Effector memory CD8-positive, alpha-beta T cell (primary cell): ENCODE measurements around the gene PEX10.

Experiments
- ATAC-seq: fragments of 150-1000 bp; cut with Tn5 transposase; replicated peaks from 2 replicates; pipeline ENCODE4 v1.10.0; 2021; ENCODE audit warnings: mild to moderate bottlenecking, moderate library complexity
- DNase-seq, 3 experiments: peaks; one replicate each; pipeline ENCODE4 v3.0.0; 2021
- H3K27ac Mint-ChIP-seq, 2 donors: one replicate each; pipeline ENCODE4 v1.8.0; 2022; ENCODE audit warnings: mild to moderate bottlenecking in 2 of 2, mixed read lengths in 2 of 2, moderate library complexity in 2 of 2
- H3K27me3 Mint-ChIP-seq, 2 donors: one replicate each; pipeline ENCODE4 v1.8.0; 2022; ENCODE audit warnings: mixed read lengths in 2 of 2
- H3K36me3 Mint-ChIP-seq: one replicate; pipeline ENCODE4 v1.8.0; 2022; ENCODE audit warnings: mild to moderate bottlenecking, moderate library complexity, mixed read lengths; ENCODE audit not compliant: insufficient read depth
- H3K4me1 Mint-ChIP-seq, 2 donors: one replicate each; pipeline ENCODE4 v1.8.0; 2022; ENCODE audit warnings: low read depth in 2 of 2, mixed read lengths in 2 of 2
- H3K4me3 Mint-ChIP-seq, 2 donors: one replicate each; pipeline ENCODE4 v1.8.0; 2022; ENCODE audit warnings: mild to moderate bottlenecking in 2 of 2, mixed read lengths in 2 of 2, moderate library complexity in 2 of 2
- H3K9me3 Mint-ChIP-seq, 2 donors: one replicate each; pipeline ENCODE4 v1.8.0; 2022; ENCODE audit warnings: mixed read lengths in 2 of 2

The PEX10 gene

GRCh38 chr1:2427051-2427450 is 14.7 kb upstream of the PEX10 start:
- Mint-ChIP-seq H3K27me3 (no peaks in the 10 kb centered on the region), H3K36me3 (no peaks in the 10 kb centered on the region), H3K4me3 (no peak overlapping the region), H3K27ac (no peak overlapping the region), H3K9me3 (no peaks in the 10 kb centered on the region), H3K4me1 (peaks cover 4 to 5% of the 10 kb centered on the region in 2 donors)
- DNase-seq (no peak), ATAC-seq (no peak)

- Mint-ChIP-seq H3K36me3 (no peaks in the 10 kb centered on the region), H3K9me3 (no peaks in the 10 kb centered on the region), H3K4me3 (no peak overlapping the region), H3K4me1 (peaks cover 4 to 5% of the 10 kb centered on the region in 2 donors), H3K27ac (no peak overlapping the region), H3K27me3 (no peaks in the 10 kb centered on the region)
- no peak for DNase-seq
- ATAC-seq: no peak
Measured at GRCh38 chr1:2426540-2426939, 14.2 kb upstream of the PEX10 start.

- DNase-seq (no peak), ATAC-seq (no peak)
- H3K4me1 Mint-ChIP-seq: peaks cover 4 to 5% of the 10 kb centered on the region in 2 donors
- no peaks in the 10 kb centered on the region for H3K27me3 Mint-ChIP-seq
- no peaks in the 10 kb centered on the region for H3K36me3 Mint-ChIP-seq
- H3K9me3 Mint-ChIP-seq: no peaks in the 10 kb centered on the region
- H3K27ac Mint-ChIP-seq: no peak overlapping the region
- H3K4me3 Mint-ChIP-seq: no peak overlapping the region
Measured at GRCh38 chr1:2425892-2426291, 13.5 kb upstream of the PEX10 start.

- no peak for DNase-seq
- no peaks in the 10 kb centered on the region for H3K27me3 Mint-ChIP-seq
- H3K4me3 Mint-ChIP-seq: no peak overlapping the region
- no peak for ATAC-seq
- H3K9me3 Mint-ChIP-seq: no peaks in the 10 kb centered on the region
- peak overlapping the region in 1 of 2 donors; percentile 53 for H3K27ac Mint-ChIP-seq
- H3K4me1 Mint-ChIP-seq: peaks cover 5 to 9% of the 10 kb centered on the region in 2 donors
- H3K36me3 Mint-ChIP-seq: no peaks in the 10 kb centered on the region
Measured at GRCh38 chr1:2422523-2422922, 10.2 kb upstream of the PEX10 start.

GRCh38 chr1:2419416-2419815 is 7.1 kb upstream of the PEX10 start:
- ATAC-seq (no peak), DNase-seq (no peak)
- no peaks in the 10 kb centered on the region for H3K9me3 Mint-ChIP-seq
- no peak overlapping the region for H3K27ac Mint-ChIP-seq
- peaks cover 25 to 32% of the 10 kb centered on the region in 2 donors for H3K4me1 Mint-ChIP-seq
- peak overlapping the region in 1 of 2 donors; percentile 38 for H3K4me3 Mint-ChIP-seq
- peaks cover 8% of the 10 kb centered on the region for H3K36me3 Mint-ChIP-seq
- no peaks in the 10 kb centered on the region for H3K27me3 Mint-ChIP-seq

GRCh38 chr1:2418791-2419320 is 6.5 kb upstream of the PEX10 start:
- peaks cover 14% of the 10 kb centered on the region for H3K36me3 Mint-ChIP-seq
- no peaks in the 10 kb centered on the region for H3K27me3 Mint-ChIP-seq
- peaks cover 30 to 38% of the 10 kb centered on the region in 2 donors for H3K4me1 Mint-ChIP-seq
- DNase-seq: no peak
- H3K9me3 Mint-ChIP-seq: no peaks in the 10 kb centered on the region
- no peak for ATAC-seq
- H3K4me3 Mint-ChIP-seq: peak overlapping the region in 1 of 2 donors; percentile 38
- H3K27ac Mint-ChIP-seq: no peak overlapping the region

- Mint-ChIP-seq H3K9me3 (no peaks in the 10 kb centered on the region), H3K4me3 (no peak overlapping the region), H3K27me3 (no peaks in the 10 kb centered on the region), H3K27ac (no peak overlapping the region), H3K36me3 (peaks cover 15% of the 10 kb centered on the region), H3K4me1 (peaks cover 31 to 39% of the 10 kb centered on the region in 2 donors)
- ATAC-seq: no peak
- DNase-seq: no peak
Measured at GRCh38 chr1:2417833-2418225, 5.5 kb upstream of the PEX10 start.

GRCh38 chr1:2417083-2417832 is 4.9 kb upstream of the PEX10 start:
- Mint-ChIP-seq H3K4me1 (peaks cover 31 to 39% of the 10 kb centered on the region in 2 donors), H3K4me3 (peak overlapping the region; percentile 94 to 96), H3K27me3 (no peaks in the 10 kb centered on the region), H3K27ac (peak overlapping the region; percentile 83 to 97), H3K36me3 (peaks cover 15% of the 10 kb centered on the region), H3K9me3 (no peaks in the 10 kb centered on the region)
- no peak for DNase-seq
- ATAC-seq: no peak

- peaks cover 35 to 39% of the 10 kb centered on the region in 2 donors for H3K4me1 Mint-ChIP-seq
- no peak for DNase-seq
- H3K4me3 Mint-ChIP-seq: peak overlapping the region; percentile 94 to 96
- no peaks in the 10 kb centered on the region for H3K9me3 Mint-ChIP-seq
- ATAC-seq: no peak
- peak overlapping the region; percentile 83 to 97 for H3K27ac Mint-ChIP-seq
- no peaks in the 10 kb centered on the region for H3K27me3 Mint-ChIP-seq
- peaks cover 15% of the 10 kb centered on the region for H3K36me3 Mint-ChIP-seq
Measured at GRCh38 chr1:2416403-2416802, 4.0 kb upstream of the PEX10 start.

- peak; percentile 7 for ATAC-seq
- H3K9me3 Mint-ChIP-seq: no peaks in the 10 kb centered on the region
- peaks cover 35 to 39% of the 10 kb centered on the region in 2 donors for H3K4me1 Mint-ChIP-seq
- H3K27me3 Mint-ChIP-seq: no peaks in the 10 kb centered on the region
- DNase-seq: peak; percentile 25 to 30 (median 26)
- H3K4me3 Mint-ChIP-seq: peak overlapping the region; percentile 94 to 96
- H3K27ac Mint-ChIP-seq: peak overlapping the region; percentile 83 to 97
- H3K36me3 Mint-ChIP-seq: peaks cover 15% of the 10 kb centered on the region
Measured at GRCh38 chr1:2415801-2416208, 3.4 kb upstream of the PEX10 start.

- ATAC-seq (no peak), DNase-seq (no peak)
- Mint-ChIP-seq H3K27me3 (no peaks in the 10 kb centered on the region), H3K4me1 (peaks cover 38 to 39% of the 10 kb centered on the region in 2 donors), H3K4me3 (peak overlapping the region; percentile 94 to 96), H3K36me3 (peaks cover 15% of the 10 kb centered on the region), H3K9me3 (no peaks in the 10 kb centered on the region), H3K27ac (peak overlapping the region; percentile 83 to 97)
Measured at GRCh38 chr1:2415337-2415736, 3.0 kb upstream of the PEX10 start.

- Mint-ChIP-seq H3K27me3 (no peaks in the 10 kb centered on the region), H3K4me3 (peak overlapping the region; percentile 94 to 96), H3K9me3 (no peaks in the 10 kb centered on the region), H3K4me1 (peaks cover 38 to 39% of the 10 kb centered on the region in 2 donors), H3K27ac (peak overlapping the region; percentile 80 to 83), H3K36me3 (peaks cover 17% of the 10 kb centered on the region)
- DNase-seq (peak; percentile 74 to 83 (median 78)), ATAC-seq (peak; percentile 20)
Measured at GRCh38 chr1:2414297-2414958, 2.1 kb upstream of the PEX10 start.

- peaks cover 32 to 33% of the 10 kb centered on the region in 2 donors for H3K4me1 Mint-ChIP-seq
- peaks cover 18% of the 10 kb centered on the region for H3K36me3 Mint-ChIP-seq
- peak overlapping the region; percentile 83 to 88 for H3K27ac Mint-ChIP-seq
- H3K27me3 Mint-ChIP-seq: no peaks in the 10 kb centered on the region
- DNase-seq: peak in 1 of 3 experiments; percentile 15
- H3K9me3 Mint-ChIP-seq: no peaks in the 10 kb centered on the region
- peak overlapping the region; percentile 94 to 96 for H3K4me3 Mint-ChIP-seq
- no peak for ATAC-seq
Measured at GRCh38 chr1:2413495-2414296, 1.3 kb upstream of the PEX10 start.
